SK-N-SH (cell line): ENCODE data around the gene ABCG1. TPM values are rescaled to one million over a fixed set of nuclear protein-coding genes. Genes with fewer than 3 reads are reported as not detected.

Experiments used
- CTCF ChIA-PET: fragments of 300-600, 350-600 bp; formaldehyde crosslinking; extraction: SDS; loops from one replicate; lab custom pipeline; 2021; lab: Yijun Ruan, JAX
- POLR2A ChIA-PET: fragments of 350-600 bp; sonication (Branson Sonifier 250); formaldehyde crosslinking; extraction: SDS; loops from one replicate; lab custom pipeline; 2020; ENCODE audit warnings: antibody characterized with exemption, inconsistent platforms; lab: Yijun Ruan, JAX
- DNase-seq: peaks from one replicate; pipeline ENCODE4 v3.0.0; 2012
- H2AFZ ChIP-seq: fragments of 200-600 bp; sonication (generic); 2 replicates; pipeline ENCODE4 v1.8.1; 2016; ENCODE audit warnings: antibody characterized with exemption, mild to moderate bottlenecking, low read depth
- H3F3A ChIP-seq: fragments of 200-600 bp; sonication (generic); replicated peaks from 2 replicates; pipeline ENCODE3; 2016; ENCODE audit warnings: antibody characterized with exemption, mild to moderate bottlenecking; ENCODE audit not compliant: insufficient read depth
- H3K27ac ChIP-seq, 2 experiments: fragments of 200-500 bp in 1 of 2; fragments of 200-600 bp in 1 of 2; sonication (Bioruptor generic) in 1 of 2; sonication (generic), shearing (Covaris generic) in 1 of 2; 2 replicates each; pipeline versions ENCODE4 v1.5.1 to v1.6.1; 2014 to 2016; ENCODE audit warnings: low read depth in 2 of 2, inconsistent platforms in 1 of 2, low read length in 1 of 2, mild to moderate bottlenecking in 1 of 2, mixed read lengths in 1 of 2
- H3K27me3 ChIP-seq: fragments of 200-600 bp; sonication (generic), shearing (Covaris generic); 2 replicates; pipeline ENCODE4 v1.6.1; 2016; ENCODE audit warnings: mixed run types; ENCODE audit not compliant: insufficient read depth
- H3K36me3 ChIP-seq, 2 experiments: fragments of 200-500 bp in 1 of 2; fragments of 200-600 bp in 1 of 2; sonication (Bioruptor generic) in 1 of 2; sonication (generic) in 1 of 2; replicated peaks in 1 of 2; 2 replicates each; pipeline versions ENCODE3 to v1.5.1; 2014 to 2016; ENCODE audit warnings: low read length in 1 of 2, mild to moderate bottlenecking in 1 of 2; ENCODE audit not compliant: insufficient read depth in 2 of 2, control insufficient read depth in 1 of 2
- H3K4me1 ChIP-seq, 2 experiments: fragments of 200-500 bp in 1 of 2; fragments of 200-600 bp in 1 of 2; sonication (Bioruptor generic) in 1 of 2; sonication (generic), shearing (Covaris generic) in 1 of 2; 2 replicates each; pipeline versions ENCODE4 v1.5.1 to v1.6.1; 2014 to 2016; ENCODE audit warnings: low read depth in 1 of 2, low read length in 1 of 2, mixed run types in 1 of 2; ENCODE audit not compliant: insufficient read depth in 2 of 2, control insufficient read depth in 1 of 2
- H3K4me2 ChIP-seq: fragments of 200-600 bp; sonication (generic), shearing (Covaris generic); 2 replicates; pipeline ENCODE4 v1.6.1; 2017; ENCODE audit warnings: mixed run types
- H3K4me3 ChIP-seq, 2 experiments: fragments of 200-500 bp in 1 of 2; fragments of 200-600 bp in 1 of 2; sonication (Bioruptor generic) in 1 of 2; sonication (generic), shearing (Covaris generic) in 1 of 2; 2 replicates each; pipeline versions ENCODE4 v1.5.1 to v1.8.1; 2014 to 2016; ENCODE audit warnings: low read depth in 2 of 2, inconsistent platforms in 1 of 2, low read length in 1 of 2, mild to moderate bottlenecking in 1 of 2, mixed read lengths in 1 of 2, moderate library complexity in 1 of 2
- H3K79me2 ChIP-seq: fragments of 200-600 bp; sonication (generic); 2 replicates; pipeline ENCODE4 v1.8.1; 2017; ENCODE audit warnings: mild to moderate bottlenecking; ENCODE audit not compliant: insufficient read depth
- H3K9ac ChIP-seq: fragments of 200-600 bp; sonication (generic); 2 replicates; pipeline ENCODE4 v1.6.1; 2017; ENCODE audit warnings: mixed run types
- H3K9me2 ChIP-seq: fragments of 200-600 bp; sonication (generic); 2 replicates; pipeline ENCODE4 v1.6.1; 2017; ENCODE audit warnings: mixed run types
- H3K9me3 ChIP-seq: fragments of 200-600 bp; sonication (generic); 2 replicates; pipeline ENCODE4 v1.6.1; 2017; ENCODE audit warnings: mixed run types, mild to moderate bottlenecking, moderate library complexity
- H4K20me1 ChIP-seq: fragments of 200-600 bp; sonication (generic); 2 replicates; pipeline ENCODE4 v1.6.1; 2017; ENCODE audit warnings: mild to moderate bottlenecking, mixed run types; ENCODE audit not compliant: insufficient read depth
- ELF1 ChIP-seq: IDR thresholded peaks from 2 replicates; pipeline ENCODE4 v1.4.0; 2012
- EZH2phosphoT487 ChIP-seq: fragments of 200-600 bp; sonication (generic); IDR thresholded peaks from 2 replicates; pipeline ENCODE4 v1.6.1; 2017; ENCODE audit warnings: low read depth, mixed run types, mild to moderate bottlenecking, antibody characterized with exemption, moderate library complexity, borderline replicate concordance
- FOSL2 ChIP-seq: IDR thresholded peaks from 2 replicates; pipeline ENCODE4 v1.4.0; 2012; ENCODE audit warnings: low read depth, mild to moderate bottlenecking, moderate library complexity, borderline replicate concordance
- FOXJ3 ChIP-seq: sonication (generic); formaldehyde crosslinking; IDR thresholded peaks from 2 replicates; pipeline ENCODE4 v1.5.1; 2020; ENCODE audit warnings: mild to moderate bottlenecking, missing genetic modification reagents
- FOXM1 ChIP-seq: IDR thresholded peaks from 2 replicates; pipeline ENCODE4 v1.4.0; 2012; ENCODE audit warnings: low read depth, mild to moderate bottlenecking
- GABPA ChIP-seq: IDR thresholded peaks from 2 replicates; pipeline ENCODE4 v1.4.0; 2012; ENCODE audit warnings: low read depth, mild to moderate bottlenecking
- GATA2 ChIP-seq: sonication (generic); formaldehyde crosslinking; IDR thresholded peaks from 2 replicates; pipeline ENCODE4 v1.5.0; 2020; ENCODE audit warnings: mild to moderate bottlenecking, missing genetic modification reagents
- MEF2A ChIP-seq: IDR thresholded peaks from 2 replicates; pipeline ENCODE4 v1.4.0; 2012; ENCODE audit warnings: low read depth, borderline replicate concordance
- NFIC ChIP-seq: IDR thresholded peaks from 2 replicates; pipeline ENCODE4 v1.4.0; 2012; ENCODE audit warnings: borderline replicate concordance
- NRF1 ChIP-seq: IDR thresholded peaks from 2 replicates; pipeline ENCODE4 v1.6.1; 2012; ENCODE audit warnings: low read depth, mild to moderate bottlenecking, low read length
- POLR2AphosphoS5 ChIP-seq: IDR thresholded peaks from 2 replicates; pipeline ENCODE4 v1.6.1; 2012; ENCODE audit warnings: low read depth, low read length
- RAD21 ChIP-seq: IDR thresholded peaks from 2 replicates; pipeline ENCODE4 v1.6.1; 2012; ENCODE audit warnings: mild to moderate bottlenecking, low read length
- RCOR1 ChIP-seq: fragments of 150-350 bp; IDR thresholded peaks from 2 replicates; pipeline ENCODE4 v1.6.1; 2017; ENCODE audit warnings: antibody characterized with exemption, low read length
- REST ChIP-seq: IDR thresholded peaks from 2 replicates; pipeline ENCODE4 v1.6.1; 2012; ENCODE audit warnings: mild to moderate bottlenecking, low read depth, low read length, moderate library complexity
- SIN3A ChIP-seq: IDR thresholded peaks from 2 replicates; pipeline ENCODE4 v1.6.1; 2012; ENCODE audit warnings: low read depth, mild to moderate bottlenecking, low read length, moderate library complexity, borderline replicate concordance
- TAF1 ChIP-seq: IDR thresholded peaks from 2 replicates; pipeline ENCODE4 v1.6.1; 2012; ENCODE audit warnings: low read depth, mild to moderate bottlenecking, low read length, moderate library complexity, borderline replicate concordance
- TEAD4 ChIP-seq: IDR thresholded peaks from 2 replicates; pipeline ENCODE4 v1.4.0; 2012; ENCODE audit warnings: mild to moderate bottlenecking, borderline replicate concordance; ENCODE audit not compliant: insufficient read depth
- YY1 ChIP-seq: IDR thresholded peaks from 2 replicates; pipeline ENCODE4 v1.4.0; 2012; ENCODE audit warnings: low read depth, mild to moderate bottlenecking
- ZBTB33 ChIP-seq: IDR thresholded peaks from 2 replicates; pipeline ENCODE4 v1.4.0; 2012; ENCODE audit warnings: low read depth, borderline replicate concordance
- WGBS: methylation state at CpG from one replicate; pipeline ENCODE4 v1.1.6; 2017; ENCODE audit warnings: low lambda C conversion rate; 5-methylcytosine and 5-hydroxymethylcytosine counted together
- polyA plus RNA-seq, 3 experiments: library from polyadenylated mRNA; depleted of rRNA; stranded (reverse); fragments of >200 nt; gene quantifications; 2 replicates each; pipeline ENCODE4 v1.2.3, GENCODE V29; 2012
- TF ChIP-seq, protein P1 (sequence below): IDR thresholded peaks from 2 replicates; pipeline ENCODE4; 2012
- TF ChIP-seq, protein P2 (sequence below): IDR thresholded peaks from 2 replicates; pipeline ENCODE4 v1.4.0; 2012; ENCODE audit warnings: low read depth

ABCG1 gene
- polyA plus RNA-seq, 1 of the 3 experiments (the other 2 are of a cell fraction) = 0.07 TPM

GRCh38 chr21:42214081-42214750, 4.7 kb upstream of the ABCG1 start:
- POLR2A ChIA-PET = no interaction called here
- H3K9me3 ChIP-seq = no peaks in the 10 kb centered on the region
- H3K4me2 ChIP-seq = no peak overlapping the region
- DNase-seq = no peak
- no peak overlapping the region for H2AFZ ChIP-seq
- H4K20me1 ChIP-seq = no peaks in the 10 kb centered on the region
- H3K4me3 ChIP-seq = no peak overlapping the region
- no peaks in the 10 kb centered on the region for H3K9me2 ChIP-seq
- no peak overlapping the region for H3K27ac ChIP-seq
- TF ChIP-seq NRF1 (no peak), TAF1 (no peak)
- H3K27me3 ChIP-seq = 0 out of 2 replicates have a peak, but pooled peaks cover 1% of the 10 kb centered on the region
- H3K36me3 ChIP-seq = no peaks in the 10 kb centered on the region
- WGBS = 27% methylated on average over 4 of the region's 10 CpGs
- H3K9ac ChIP-seq = no peak overlapping the region
- H3F3A ChIP-seq = no peaks in the 10 kb centered on the region
- peaks cover 0 to 2% of the 10 kb centered on the region in 2 experiments; a peak in 1 of 4 replicates for H3K4me1 ChIP-seq
- CTCF ChIA-PET = interaction anchor here (1.2 kb wide), 1 partner anchor 19 kb away, joined by 4 read pairs; no protein-coding TSS in a partner anchor
- no peaks in the 10 kb centered on the region for H3K79me2 ChIP-seq

DNA sequence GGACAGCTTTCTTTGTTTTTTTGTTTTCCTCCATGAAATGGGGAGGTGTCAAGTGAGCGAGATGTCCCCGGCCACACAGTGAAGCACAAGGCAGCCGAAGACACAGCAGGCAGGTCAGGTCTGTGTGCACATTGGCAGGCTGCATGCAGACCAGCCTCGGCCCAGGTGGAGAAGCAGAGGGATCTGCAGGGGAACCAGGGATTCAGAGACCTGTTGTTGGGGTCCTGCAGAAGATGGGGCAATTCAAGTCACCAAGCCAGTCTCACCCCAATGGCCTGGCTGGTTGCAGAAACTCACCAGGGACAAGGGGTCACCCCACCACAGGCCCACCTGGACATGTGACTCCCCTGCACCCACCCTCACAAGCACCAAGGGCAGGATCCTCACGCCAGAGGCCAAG, 4.0 kb upstream of the ABCG1 start:
- TF ChIP-seq, protein P1, sequence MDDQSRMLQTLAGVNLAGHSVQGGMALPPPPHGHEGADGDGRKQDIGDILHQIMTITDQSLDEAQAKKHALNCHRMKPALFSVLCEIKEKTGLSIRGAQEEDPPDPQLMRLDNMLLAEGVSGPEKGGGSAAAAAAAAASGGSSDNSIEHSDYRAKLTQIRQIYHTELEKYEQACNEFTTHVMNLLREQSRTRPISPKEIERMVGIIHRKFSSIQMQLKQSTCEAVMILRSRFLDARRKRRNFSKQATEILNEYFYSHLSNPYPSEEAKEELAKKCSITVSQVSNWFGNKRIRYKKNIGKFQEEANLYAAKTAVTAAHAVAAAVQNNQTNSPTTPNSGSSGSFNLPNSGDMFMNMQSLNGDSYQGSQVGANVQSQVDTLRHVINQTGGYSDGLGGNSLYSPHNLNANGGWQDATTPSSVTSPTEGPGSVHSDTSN = no peak
- TF ChIP-seq FOXM1 (no peak), NFIC (no peak), RCOR1 (no peak), GABPA (no peak), ZBTB33 (no peak), TEAD4 (no peak), NRF1 (no peak), GATA2 (CRISPR knock-in tag) (no peak), REST (no peak), POLR2AphosphoS5 (no peak), RAD21 (no peak), ELF1 (no peak), FOSL2 (no peak), EZH2phosphoT487 (no peak), FOXJ3 (CRISPR knock-in tag) (no peak), YY1 (no peak), MEF2A (no peak), SIN3A (no peak)
- TF ChIP-seq, protein P2, sequence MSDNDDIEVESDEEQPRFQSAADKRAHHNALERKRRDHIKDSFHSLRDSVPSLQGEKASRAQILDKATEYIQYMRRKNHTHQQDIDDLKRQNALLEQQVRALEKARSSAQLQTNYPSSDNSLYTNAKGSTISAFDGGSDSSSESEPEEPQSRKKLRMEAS = no peak
- H3K9ac ChIP-seq = no peak overlapping the region
- ChIA-PET POLR2A (no interaction called here), CTCF (interaction anchor here (1.2 kb wide), 1 partner anchor 18 kb away, joined by 4 read pairs; no protein-coding TSS in a partner anchor)
- no peaks in the 10 kb centered on the region for H3K79me2 ChIP-seq
- no peak overlapping the region for H3K27ac ChIP-seq
- WGBS = 36% methylated on average over 5 of the region's 5 CpGs
- H2AFZ ChIP-seq = no peak overlapping the region
- no peak for DNase-seq
- H3K9me2 ChIP-seq = no peaks in the 10 kb centered on the region
- no peak overlapping the region for H3K4me3 ChIP-seq
- H4K20me1 ChIP-seq = no peaks in the 10 kb centered on the region
- peaks cover 8% of the 10 kb centered on the region; the same call in 1 of the 2 replicates for H3K27me3 ChIP-seq
- no peaks in the 10 kb centered on the region for H3K36me3 ChIP-seq
- no peak overlapping the region for H3K4me2 ChIP-seq
- H3K4me1 ChIP-seq = peaks cover 0 to 2% of the 10 kb centered on the region in 2 experiments; a peak in 1 of 4 replicates
- no peaks in the 10 kb centered on the region for H3K9me3 ChIP-seq
- no peaks in the 10 kb centered on the region for H3F3A ChIP-seq
